K562 (cell line): ENCODE measurements around the gene PDE6D. TPM values are rescaled to one million over a fixed set of nuclear protein-coding genes. Genes with fewer than 3 reads are reported as not detected.

Experiments used
- ARHGAP35 ChIP-seq: fragments of 450-650 bp; IDR thresholded peaks from 2 replicates; pipeline ENCODE4 v1.6.1; 2018; ENCODE audit not compliant: partially characterized antibody
- ARNT ChIP-seq, 2 experiments: fragments of 450-650 bp; IDR thresholded peaks; 2 replicates each; pipeline ENCODE4 v1.6.1; 2016; ENCODE audit warnings: mild to moderate bottlenecking in 1 of 2
- ATF6 ChIP-seq: sonication (generic); formaldehyde crosslinking; IDR thresholded peaks from 2 replicates; pipeline ENCODE4 v1.4.0; 2020; ENCODE audit warnings: mild to moderate bottlenecking, missing genetic modification reagents
- ATF7 ChIP-seq: fragments of 450-650 bp; IDR thresholded peaks from 2 replicates; pipeline ENCODE4 v1.7.1; 2014; ENCODE audit warnings: mild to moderate bottlenecking, moderate library complexity
- BRD9 ChIP-seq: fragments of 450-650 bp; IDR thresholded peaks from 2 replicates; pipeline ENCODE4 v1.6.1; 2018; ENCODE audit warnings: low read depth; ENCODE audit not compliant: partially characterized antibody
- CEBPZ ChIP-seq: fragments of 150-350 bp; IDR thresholded peaks from 2 replicates; pipeline ENCODE4 v1.6.1; 2014; ENCODE audit warnings: low read depth, mild to moderate bottlenecking, low read length, borderline replicate concordance
- CREBBP ChIP-seq: IDR thresholded peaks from one replicate; pipeline ENCODE4 v1.6.1; 2012; ENCODE audit warnings: low read depth, mild to moderate bottlenecking, control low read depth, inconsistent platforms, low read length
- HDAC8 ChIP-seq: fragments of 450-650 bp; IDR thresholded peaks from 2 replicates; pipeline ENCODE4 v1.6.1; 2016; ENCODE audit warnings: mild to moderate bottlenecking, missing genetic modification characterization, moderate library complexity, missing compliant biosample characterization
- JUNB ChIP-seq: fragments of 450-650 bp; formaldehyde crosslinking; conservative IDR thresholded peaks from 2 replicates; pipeline ENCODE4 v1.4.0; 2020; ENCODE audit warnings: mild to moderate bottlenecking
- MAFK ChIP-seq: IDR thresholded peaks from 2 replicates; pipeline ENCODE4 v1.6.1; 2011; ENCODE audit warnings: low read length, improper control_type of control experiment
- MCM7 ChIP-seq, 2 experiments: fragments of 450-650 bp; IDR thresholded peaks; 2 replicates each; pipeline ENCODE4 v1.6.1; 2016 to 2018
- MEIS2 ChIP-seq: fragments of 450-650 bp; IDR thresholded peaks from 2 replicates; pipeline ENCODE4 v1.6.1; 2014; ENCODE audit warnings: mild to moderate bottlenecking; ENCODE audit not compliant: partially characterized antibody
- RFX5 ChIP-seq: IDR thresholded peaks from 2 replicates; pipeline ENCODE4 v1.6.1; 2011; ENCODE audit warnings: low read depth, mild to moderate bottlenecking, improper control_type of control experiment, low read length
- RHOXF2B ChIP-seq: fragments of 250-450 bp; sonication (Bioruptor Pico); conservative IDR thresholded peaks from 2 replicates; pipeline ENCODE4 v1.5.1; 2021
- SETDB1 ChIP-seq: IDR thresholded peaks from one replicate; pipeline ENCODE4 v1.6.1; 2012; ENCODE audit warnings: low read length, control low read depth, inconsistent platforms
- SPI1 ChIP-seq: IDR thresholded peaks from 2 replicates; pipeline ENCODE4 v1.6.1; 2011; ENCODE audit warnings: low read depth, low read length, control low read depth, borderline replicate concordance
- TAF15 ChIP-seq: fragments of 200-400 bp; formaldehyde crosslinking; IDR thresholded peaks from 2 replicates; pipeline ENCODE4 v1.6.1; 2017; ENCODE audit warnings: mild to moderate bottlenecking, low read depth, low read length, moderate library complexity
- TAF9B ChIP-seq: fragments of 450-650 bp; IDR thresholded peaks from 2 replicates; pipeline ENCODE4 v1.6.1; 2018; ENCODE audit warnings: mild to moderate bottlenecking; ENCODE audit not compliant: partially characterized antibody
- ZKSCAN1 ChIP-seq: fragments of 150-350 bp; IDR thresholded peaks from 2 replicates; pipeline ENCODE4 v1.6.1; 2016; ENCODE audit warnings: low read depth, low read length
- ZNF146 ChIP-seq: IDR thresholded peaks from one replicate; pipeline ENCODE4 v1.6.1; 2018; ENCODE audit warnings: missing compliant biosample characterization; ENCODE audit not compliant: unreplicated experiment
- ZNF197 ChIP-seq: fragments of 200-800 bp; sonication (Bioruptor generic); IDR thresholded peaks from 2 replicates; pipeline ENCODE4 v1.6.1; 2016; ENCODE audit warnings: low read depth, missing genetic modification characterization, missing compliant biosample characterization
- ZNF408 ChIP-seq: fragments of 250-450 bp; sonication (Bioruptor Pico); IDR thresholded peaks from 2 replicates; pipeline ENCODE4 v1.4.0; 2020; ENCODE audit warnings: low read depth, mild to moderate bottlenecking, moderate library complexity
- ZNF584 ChIP-seq: fragments of 200-800 bp; sonication (Bioruptor generic); IDR thresholded peaks from 2 replicates; pipeline ENCODE4 v1.6.1; 2016; ENCODE audit warnings: low read depth, mild to moderate bottlenecking, missing genetic modification characterization, missing compliant biosample characterization
- ZNF75A ChIP-seq: fragments of 450-650 bp; formaldehyde crosslinking; IDR thresholded peaks from 2 replicates; pipeline ENCODE4 v1.4.0; 2020; ENCODE audit warnings: mild to moderate bottlenecking
- polyA plus RNA-seq, 8 experiments: library from polyadenylated mRNA; depleted of rRNA in 4 of 8; stranded (reverse) in 5 of 8; unstranded in 3 of 8; fragments of >200 nt; fragmentation: Nextera tagmentation in 2 of 8; fragmentation: Illumina TruSeq in 1 of 8; extraction: Ambion mirVana in 2 of 8; extraction: Trizol in 1 of 8; gene quantifications; 2 replicates each; pipeline versions ENCODE4 v1.2.1 to v1.2.3, GENCODE V29; 2011 to 2014; ENCODE audit warnings: inconsistent platforms in 1 of 8, missing spikeins in 1 of 8
- total RNA-seq, 7 experiments: library from RNA; depleted of rRNA in 6 of 7; stranded (reverse); fragments of >200 nt in 6 of 7; fragmentation: Illumina TruSeq in 2 of 7; extraction: Trizol in 2 of 7; gene quantifications; 2 replicates each; pipeline versions ENCODE4 v1.2.1 to v1.2.3, GENCODE V29; 2011 to 2021; ENCODE audit warnings: low replicate concordance in 1 of 7

PDE6D gene
- total and polyA plus RNA-seq, 9 of the 15 experiments (the other 6 are each of a cell fraction or from before 2014, with no cell fraction given): 0.65 to 11.6 (median 7.0) TPM

GRCh38 chr2:231780909-231781797, at the start of gene PDE6D (continued):
- TF ChIP-seq CEBPZ: no peak
- TF ChIP-seq TAF15: no peak
- no peak for TF ChIP-seq HDAC8
- TF ChIP-seq ZNF75A: no peak
- TF ChIP-seq CREBBP: no peak
- no peak for TF ChIP-seq ZNF146 (CRISPR knock-in tag)
- TF ChIP-seq MCM7 (IDR thresholded peaks at IDR 0.05): no peak
- peak; percentile 58; the same call in 1 of the 2 replicates for TF ChIP-seq SPI1
- no peak for TF ChIP-seq ZNF408 (CRISPR knock-in tag)
- TF ChIP-seq SETDB1: no peak
- no peak for TF ChIP-seq MEIS2
- no peak for TF ChIP-seq ZNF197 (CRISPR knock-in tag)
- no peak for TF ChIP-seq ZNF584
- TF ChIP-seq MAFK: no peak
- TF ChIP-seq ARHGAP35: no peak
- peak; percentile 66 for TF ChIP-seq ATF7
- TF ChIP-seq RFX5: no peak
- TF ChIP-seq TAF9B: peak; percentile 30
- no peak for TF ChIP-seq RHOXF2B (CRISPR knock-in tag)
- TF ChIP-seq ARNT (IDR thresholded peaks at IDR 0.05): no peak
- 0 out of 2 replicates have a peak, but pooled peaks have one; percentile 25 for TF ChIP-seq ATF6
- no peak for TF ChIP-seq BRD9
- TF ChIP-seq ZKSCAN1: no peak
- TF ChIP-seq JUNB (CRISPR knock-in tag): no peak
